Activated T-cell treated with anti-CD3 and anti-CD28 coated beads, Interleukin-2, amount 50 U/mL, for 24 hours (primary cell): ENCODE measurements around the gene PHACTR3.

Experiments used
- DNase-seq: peaks from one replicate; pipeline ENCODE4 v3.0.0-alpha.2; 2020
- H3K27ac Mint-ChIP-seq: 2 replicates; pipeline ENCODE4 v1.8.0; 2020; ENCODE audit warnings: mild to moderate bottlenecking, mixed read lengths
- H3K27me3 Mint-ChIP-seq: 2 replicates; pipeline ENCODE4 v1.8.0; 2020; ENCODE audit warnings: mixed read lengths
- H3K36me3 Mint-ChIP-seq: 2 replicates; pipeline ENCODE4 v1.8.0; 2020; ENCODE audit warnings: low read depth, mixed read lengths
- H3K4me1 Mint-ChIP-seq: 2 replicates; pipeline ENCODE4 v1.8.0; 2020; ENCODE audit warnings: low read depth, mixed read lengths
- H3K4me3 Mint-ChIP-seq: 2 replicates; pipeline ENCODE4 v1.8.0; 2020; ENCODE audit warnings: mild to moderate bottlenecking, moderate library complexity, mixed read lengths
- H3K9me3 Mint-ChIP-seq: 2 replicates; pipeline ENCODE4 v1.8.0; 2020; ENCODE audit warnings: mixed read lengths

PHACTR3 gene

DNA sequence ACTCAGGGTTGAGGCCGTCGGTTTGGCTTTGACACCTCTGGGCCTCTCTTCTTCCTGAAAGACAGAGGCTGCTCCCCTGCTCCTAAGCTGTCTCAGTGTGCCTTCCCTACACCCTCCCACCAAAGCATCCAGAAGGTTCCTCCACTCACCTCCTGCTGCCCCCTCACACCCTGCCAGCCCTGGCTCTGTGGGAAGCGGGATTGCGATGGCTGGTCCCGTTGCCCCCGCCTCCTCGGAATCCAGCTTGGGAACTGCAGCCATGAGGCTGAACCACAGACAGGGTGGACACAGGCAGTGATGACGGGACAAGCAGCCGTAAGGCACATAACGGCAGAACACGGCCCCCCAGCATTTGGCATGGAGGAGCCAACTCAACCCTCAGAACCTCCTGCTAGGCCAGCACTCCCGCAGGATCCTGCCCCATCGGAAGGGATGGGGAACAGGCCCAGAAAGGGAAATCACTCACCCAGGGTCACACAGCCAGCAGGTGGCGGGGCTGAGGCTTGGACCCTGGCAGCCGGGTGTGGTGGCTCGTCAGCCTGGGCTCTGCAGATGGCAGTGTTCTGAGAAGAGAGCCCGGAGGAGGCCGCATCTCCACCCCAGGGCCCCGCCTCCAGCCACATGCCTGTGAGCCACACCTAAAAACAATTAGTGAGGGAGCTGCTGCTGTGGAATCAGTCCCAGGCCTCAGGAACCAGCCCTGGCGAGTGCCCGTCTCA, 139.6 kb downstream of the PHACTR3 start:
- Mint-ChIP-seq H3K4me1 (no peaks in the 10 kb centered on the region), H3K36me3 (no peaks in the 10 kb centered on the region), H3K4me3 (no peak overlapping the region), H3K9me3 (no peaks in the 10 kb centered on the region), H3K27ac (no peak overlapping the region), H3K27me3 (peaks cover 4% of the 10 kb centered on the region)
- DNase-seq = no peak

DNA sequence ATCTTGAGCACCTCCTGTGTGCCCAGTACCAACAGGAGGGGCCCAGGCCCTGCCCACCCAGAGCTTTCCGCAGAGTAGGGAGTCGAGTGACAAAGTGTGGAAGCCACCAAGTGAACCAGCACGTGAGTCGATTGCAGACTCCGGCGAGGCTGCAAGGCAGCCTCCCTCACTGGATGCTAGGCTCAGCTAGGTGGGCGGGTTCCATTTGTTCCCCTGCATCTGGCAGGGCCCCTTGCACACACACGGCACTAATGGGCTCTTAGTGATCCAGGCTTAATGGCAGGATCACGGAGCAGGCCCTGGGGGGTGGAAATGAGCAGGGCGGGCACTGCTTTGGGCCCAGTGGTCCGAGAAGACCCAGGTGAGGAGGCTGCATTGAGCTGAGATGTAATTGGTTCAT, 140.4 kb downstream of the PHACTR3 start:
- peaks cover 4% of the 10 kb centered on the region for H3K27me3 Mint-ChIP-seq
- H3K9me3 Mint-ChIP-seq = no peaks in the 10 kb centered on the region
- no peak overlapping the region for H3K27ac Mint-ChIP-seq
- H3K36me3 Mint-ChIP-seq = no peaks in the 10 kb centered on the region
- no peaks in the 10 kb centered on the region for H3K4me1 Mint-ChIP-seq
- H3K4me3 Mint-ChIP-seq = no peak overlapping the region
- DNase-seq = no peak

DNA sequence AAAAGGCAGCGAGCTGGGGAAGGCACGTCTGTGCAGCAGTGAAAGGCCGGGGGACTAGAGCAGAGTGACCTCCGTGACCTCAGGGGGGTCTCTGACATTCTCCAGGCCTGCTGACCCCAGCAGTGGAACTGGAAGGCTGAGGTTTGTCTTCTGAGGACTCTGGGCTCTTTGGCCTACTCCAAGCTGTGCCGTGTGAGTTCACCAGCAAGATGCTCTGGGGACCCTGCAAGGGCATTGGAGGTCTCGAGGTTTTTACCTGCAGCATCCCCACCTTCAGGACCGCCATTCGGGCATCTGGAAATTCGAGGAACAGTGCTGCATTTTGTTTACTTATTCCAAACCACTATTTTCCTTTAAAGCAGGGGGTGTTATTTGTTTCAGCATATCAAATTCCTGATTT, 140.9 kb downstream of the PHACTR3 start:
- no peak overlapping the region for H3K27ac Mint-ChIP-seq
- no peak for DNase-seq
- peaks cover 6% of the 10 kb centered on the region for H3K27me3 Mint-ChIP-seq
- H3K4me3 Mint-ChIP-seq = no peak overlapping the region
- H3K9me3 Mint-ChIP-seq = no peaks in the 10 kb centered on the region
- no peaks in the 10 kb centered on the region for H3K4me1 Mint-ChIP-seq
- no peaks in the 10 kb centered on the region for H3K36me3 Mint-ChIP-seq

DNA sequence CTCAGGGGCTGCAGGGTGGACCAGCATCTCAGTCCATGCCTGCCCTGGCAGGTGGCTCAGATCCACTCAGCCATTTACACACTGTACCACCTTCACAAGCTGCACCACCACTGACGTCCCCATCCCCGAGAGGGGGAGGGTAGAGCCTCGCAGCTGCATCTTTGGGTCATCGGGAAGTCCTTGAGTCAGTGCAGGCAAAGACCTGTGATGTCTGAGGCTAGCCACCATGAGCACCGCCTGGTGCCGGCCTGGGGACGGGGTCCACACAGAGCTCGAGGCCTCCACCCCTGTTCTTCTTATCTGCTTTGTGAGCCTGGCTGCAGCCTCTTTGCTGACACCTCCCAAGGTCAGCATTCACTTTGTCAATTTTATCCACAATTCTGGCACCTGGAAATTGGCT, 141.4 kb downstream of the PHACTR3 start:
- H3K4me1 Mint-ChIP-seq = no peaks in the 10 kb centered on the region
- H3K36me3 Mint-ChIP-seq = no peaks in the 10 kb centered on the region
- H3K9me3 Mint-ChIP-seq = no peaks in the 10 kb centered on the region
- H3K27me3 Mint-ChIP-seq = peaks cover 7% of the 10 kb centered on the region
- no peak overlapping the region for H3K4me3 Mint-ChIP-seq
- H3K27ac Mint-ChIP-seq = no peak overlapping the region
- DNase-seq = no peak

GRCh38 chr20:59746155-59746554, 141.8 kb downstream of the PHACTR3 start:
- no peaks in the 10 kb centered on the region for H3K36me3 Mint-ChIP-seq
- no peak overlapping the region for H3K27ac Mint-ChIP-seq
- no peak for DNase-seq
- H3K9me3 Mint-ChIP-seq = no peaks in the 10 kb centered on the region
- no peaks in the 10 kb centered on the region for H3K4me1 Mint-ChIP-seq
- no peak overlapping the region for H3K4me3 Mint-ChIP-seq
- H3K27me3 Mint-ChIP-seq = peaks cover 7% of the 10 kb centered on the region

- no peak overlapping the region for H3K4me3 Mint-ChIP-seq
- DNase-seq = no peak
- no peak overlapping the region for H3K27ac Mint-ChIP-seq
- peaks cover 12% of the 10 kb centered on the region for H3K27me3 Mint-ChIP-seq
- no peaks in the 10 kb centered on the region for H3K36me3 Mint-ChIP-seq
- no peaks in the 10 kb centered on the region for H3K4me1 Mint-ChIP-seq
- no peaks in the 10 kb centered on the region for H3K9me3 Mint-ChIP-seq
These were observed 143.6 kb downstream of the PHACTR3 start for GRCh38 chr20:59747671-59748515.

GRCh38 chr20:59748619-59749191, 144.4 kb downstream of the PHACTR3 start:
- no peak overlapping the region for H3K4me3 Mint-ChIP-seq
- H3K9me3 Mint-ChIP-seq = no peaks in the 10 kb centered on the region
- no peaks in the 10 kb centered on the region for H3K36me3 Mint-ChIP-seq
- no peaks in the 10 kb centered on the region for H3K4me1 Mint-ChIP-seq
- no peak overlapping the region for H3K27ac Mint-ChIP-seq
- peaks cover 19% of the 10 kb centered on the region for H3K27me3 Mint-ChIP-seq
- no peak for DNase-seq

DNA sequence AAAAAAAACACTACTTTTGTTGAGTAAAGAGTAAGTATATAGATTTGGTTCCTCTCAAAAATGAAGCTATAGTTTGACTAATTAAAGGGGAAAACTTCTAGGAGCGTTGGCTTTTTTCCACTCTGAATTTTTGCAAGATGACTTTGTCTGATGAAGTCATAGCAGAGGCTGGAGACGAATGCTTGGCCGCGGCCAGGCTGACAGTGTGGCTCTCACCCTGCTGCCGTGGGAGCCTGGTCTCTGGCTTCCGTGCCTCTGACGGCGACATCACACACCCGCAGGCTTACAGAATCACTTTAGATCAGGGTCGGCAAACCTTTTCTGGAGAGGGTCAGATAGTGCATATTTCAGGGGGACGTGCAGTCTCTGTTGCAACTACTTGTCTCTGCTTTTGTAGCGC, 145.0 kb downstream of the PHACTR3 start:
- no peaks in the 10 kb centered on the region for H3K36me3 Mint-ChIP-seq
- H3K9me3 Mint-ChIP-seq = no peaks in the 10 kb centered on the region
- peaks cover 21% of the 10 kb centered on the region for H3K27me3 Mint-ChIP-seq
- no peaks in the 10 kb centered on the region for H3K4me1 Mint-ChIP-seq
- no peak overlapping the region for H3K27ac Mint-ChIP-seq
- DNase-seq = no peak
- no peak overlapping the region for H3K4me3 Mint-ChIP-seq

GRCh38 chr20:59750209-59750840, 146.0 kb downstream of the PHACTR3 start:
- no peak overlapping the region for H3K27ac Mint-ChIP-seq
- peaks cover 21% of the 10 kb centered on the region for H3K27me3 Mint-ChIP-seq
- DNase-seq = no peak
- H3K36me3 Mint-ChIP-seq = no peaks in the 10 kb centered on the region
- H3K9me3 Mint-ChIP-seq = no peaks in the 10 kb centered on the region
- no peaks in the 10 kb centered on the region for H3K4me1 Mint-ChIP-seq
- H3K4me3 Mint-ChIP-seq = no peak overlapping the region

DNA sequence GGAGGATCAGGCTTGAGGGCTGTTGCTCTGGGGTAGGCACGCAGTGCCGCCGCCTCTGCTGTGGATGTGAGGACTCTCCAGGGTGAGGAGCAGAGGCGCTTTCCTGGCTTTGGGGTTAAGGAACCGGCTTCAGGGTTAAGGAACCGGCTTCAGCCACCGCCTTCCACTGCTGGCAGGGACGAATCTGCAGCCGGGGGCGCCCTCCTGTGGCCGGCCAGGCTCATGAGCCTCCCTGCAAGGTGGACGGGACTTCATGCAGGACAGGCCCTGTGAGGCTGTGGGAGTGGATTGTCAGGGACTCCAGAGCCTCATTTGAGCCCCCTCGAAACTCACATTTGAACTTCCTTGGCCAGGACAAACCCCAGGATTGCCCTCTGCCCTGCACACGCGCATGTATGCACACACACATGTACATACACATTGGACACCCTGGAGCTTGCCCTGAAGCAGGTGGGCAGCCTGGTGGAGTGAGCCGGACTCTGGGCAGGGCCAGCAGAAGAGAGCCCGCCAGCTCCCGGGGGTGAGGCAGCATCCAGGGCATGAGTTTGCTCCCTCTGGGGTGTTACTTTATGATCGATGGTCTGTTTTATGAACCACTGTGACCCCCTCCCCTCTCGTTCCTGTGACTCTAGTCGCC, 146.9 kb downstream of the PHACTR3 start:
- H3K4me3 Mint-ChIP-seq = no peak overlapping the region
- H3K9me3 Mint-ChIP-seq = no peaks in the 10 kb centered on the region
- no peaks in the 10 kb centered on the region for H3K4me1 Mint-ChIP-seq
- peak; percentile 45 for DNase-seq
- H3K36me3 Mint-ChIP-seq = no peaks in the 10 kb centered on the region
- H3K27me3 Mint-ChIP-seq = peaks cover 25% of the 10 kb centered on the region
- H3K27ac Mint-ChIP-seq = no peak overlapping the region

DNA sequence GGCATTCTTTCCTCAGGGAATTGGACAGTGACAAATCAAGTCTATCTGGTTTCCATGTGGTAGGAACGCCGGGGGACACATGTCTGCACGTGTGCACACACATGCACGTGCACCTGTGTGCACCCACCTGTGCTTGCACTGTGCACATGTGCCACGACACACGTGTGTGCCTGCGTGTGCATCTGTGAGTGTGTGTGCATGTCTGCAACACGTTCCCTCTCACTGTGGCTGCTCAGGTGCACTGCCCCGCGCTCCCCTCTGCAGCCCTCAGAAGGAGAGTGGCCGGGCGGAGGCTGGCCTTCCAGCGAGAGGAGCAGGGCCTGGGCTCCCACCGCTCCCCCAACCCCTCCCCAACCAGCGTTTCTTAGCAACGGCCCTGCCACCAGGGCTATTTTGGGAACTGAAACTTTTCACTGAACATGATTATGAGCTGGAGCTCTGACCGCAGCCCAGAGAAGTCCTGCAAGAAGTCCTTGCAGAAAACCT, 147.8 kb downstream of the PHACTR3 start:
- Mint-ChIP-seq H3K27ac (no peak overlapping the region), H3K9me3 (no peaks in the 10 kb centered on the region), H3K4me1 (no peaks in the 10 kb centered on the region), H3K36me3 (no peaks in the 10 kb centered on the region), H3K4me3 (no peak overlapping the region), H3K27me3 (peaks cover 25% of the 10 kb centered on the region)
- no peak for DNase-seq

DNA sequence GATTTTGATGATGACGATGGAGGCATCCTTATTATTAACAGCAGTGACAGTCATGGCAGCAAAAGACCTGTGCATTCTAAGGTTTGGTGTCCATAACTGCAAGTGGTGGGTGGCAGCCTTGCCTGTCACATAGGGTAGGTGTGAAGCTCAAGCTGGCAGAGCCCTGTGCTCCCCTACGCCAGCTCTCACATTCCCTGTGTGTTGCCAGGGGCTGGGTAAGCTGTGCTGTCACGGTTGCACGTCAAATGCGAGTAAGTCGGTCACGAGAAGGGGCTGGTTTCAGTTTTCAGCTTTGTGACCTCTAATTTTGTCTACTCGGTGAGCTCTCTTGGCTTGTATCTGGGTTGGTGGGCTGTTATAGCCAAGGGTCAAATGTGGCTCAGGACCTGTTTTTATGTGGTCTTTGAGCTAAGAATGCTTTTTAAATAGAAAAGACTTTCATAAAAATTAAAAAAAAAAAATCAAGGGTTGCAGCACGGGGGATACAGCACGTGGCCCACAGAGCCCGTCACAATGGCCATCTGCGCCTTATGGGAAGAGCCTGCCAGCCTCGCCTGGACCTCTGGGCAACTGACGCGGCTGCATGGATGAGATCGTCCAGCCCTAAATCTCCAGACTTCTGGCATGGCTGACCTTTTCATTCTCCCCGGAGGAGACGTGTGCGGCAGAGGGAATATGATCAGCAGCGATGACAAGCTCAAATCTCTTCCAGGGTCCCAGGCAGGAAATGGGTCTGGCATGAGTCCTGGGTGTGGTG, 148.5 kb downstream of the PHACTR3 start:
- no peak overlapping the region for H3K27ac Mint-ChIP-seq
- H3K27me3 Mint-ChIP-seq = peaks cover 25% of the 10 kb centered on the region

GRCh38 chr20:59753836-59754235, 149.5 kb downstream of the PHACTR3 start:
- Mint-ChIP-seq H3K9me3 (no peaks in the 10 kb centered on the region), H3K27ac (no peak overlapping the region), H3K4me1 (no peaks in the 10 kb centered on the region), H3K36me3 (no peaks in the 10 kb centered on the region), H3K4me3 (no peak overlapping the region), H3K27me3 (peaks cover 25% of the 10 kb centered on the region)
- no peak for DNase-seq

More for the DNA sequence above, 148.5 kb downstream of the PHACTR3 start:
- Mint-ChIP-seq H3K4me3 (no peak overlapping the region), H3K9me3 (no peaks in the 10 kb centered on the region), H3K4me1 (no peaks in the 10 kb centered on the region), H3K36me3 (no peaks in the 10 kb centered on the region)
- DNase-seq = no peak

DNA sequence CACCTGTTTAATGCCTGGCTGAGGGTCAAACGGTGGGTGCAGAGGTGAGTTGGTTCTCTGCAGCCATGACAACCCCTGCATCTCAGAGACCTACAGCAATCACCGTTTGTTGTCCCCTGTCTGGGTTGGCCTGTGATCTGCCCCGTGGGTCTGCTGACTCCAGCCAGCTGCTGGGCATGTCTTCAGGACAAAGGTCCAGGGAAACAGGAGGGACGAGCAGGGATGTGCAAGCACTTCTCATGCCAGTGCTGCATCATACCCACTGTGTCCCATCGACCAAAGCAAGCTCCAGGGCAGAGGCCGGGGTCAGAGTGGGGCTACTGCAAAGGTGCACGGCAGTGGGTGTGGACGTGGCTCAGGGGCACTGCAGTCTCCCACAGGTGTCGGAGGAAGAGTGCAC, 150.2 kb downstream of the PHACTR3 start:
- no peaks in the 10 kb centered on the region for H3K4me1 Mint-ChIP-seq
- DNase-seq = no peak
- no peak overlapping the region for H3K4me3 Mint-ChIP-seq
- H3K27me3 Mint-ChIP-seq = peaks cover 25% of the 10 kb centered on the region
- no peaks in the 10 kb centered on the region for H3K9me3 Mint-ChIP-seq
- H3K36me3 Mint-ChIP-seq = no peaks in the 10 kb centered on the region
- no peak overlapping the region for H3K27ac Mint-ChIP-seq
